ELR (cell line): ENCODE data around the gene ZNF532.
"Not testable (repeated sequence)": the region's sequence is repeated elsewhere in the genome, so short reads cannot be mapped to it uniquely, and the experiment has no call there.

Source experiments
- DNase-seq: peaks from one replicate; pipeline ENCODE4 v3.0.0-alpha.2; 2015; ENCODE audit warnings: low read depth

ZNF532 gene

DNA sequence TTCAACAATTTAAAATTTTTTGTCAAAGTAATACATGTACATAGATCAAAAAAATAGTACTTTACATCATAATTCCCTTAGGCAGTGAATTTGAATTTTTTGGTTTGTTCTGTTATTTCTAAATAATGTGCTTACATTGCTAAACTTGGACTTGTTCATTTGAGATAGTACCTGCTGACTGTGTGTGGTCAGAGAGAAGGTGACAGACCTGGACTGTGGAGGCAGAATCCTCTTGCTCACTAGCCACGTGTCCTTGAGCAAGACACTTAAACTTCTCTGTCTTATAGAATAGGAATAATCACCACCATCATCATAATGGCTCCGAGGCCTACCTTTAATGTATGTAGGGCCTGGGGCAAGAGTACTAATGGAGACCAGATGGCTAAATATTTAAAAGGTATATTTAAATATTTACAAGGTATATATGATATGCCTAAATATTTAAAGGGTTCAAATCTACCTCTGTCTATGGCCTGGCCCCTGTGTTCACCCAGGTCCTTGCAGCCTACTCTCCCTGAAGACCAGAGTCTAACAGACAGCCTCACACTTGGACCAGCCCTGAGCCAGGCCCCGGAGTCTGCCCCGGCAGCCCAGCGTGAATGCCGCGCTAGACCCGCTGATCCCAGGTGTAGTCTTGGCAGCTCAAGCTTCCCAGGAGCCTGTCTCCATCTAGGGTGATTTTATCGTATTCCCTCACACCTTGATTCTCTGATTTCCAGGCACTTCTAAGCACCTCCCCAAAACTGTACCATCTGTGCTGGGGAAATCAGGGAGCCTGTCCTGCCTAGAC, 33.5 kb downstream of the ZNF532 start:
- DNase-seq: no peak

DNA sequence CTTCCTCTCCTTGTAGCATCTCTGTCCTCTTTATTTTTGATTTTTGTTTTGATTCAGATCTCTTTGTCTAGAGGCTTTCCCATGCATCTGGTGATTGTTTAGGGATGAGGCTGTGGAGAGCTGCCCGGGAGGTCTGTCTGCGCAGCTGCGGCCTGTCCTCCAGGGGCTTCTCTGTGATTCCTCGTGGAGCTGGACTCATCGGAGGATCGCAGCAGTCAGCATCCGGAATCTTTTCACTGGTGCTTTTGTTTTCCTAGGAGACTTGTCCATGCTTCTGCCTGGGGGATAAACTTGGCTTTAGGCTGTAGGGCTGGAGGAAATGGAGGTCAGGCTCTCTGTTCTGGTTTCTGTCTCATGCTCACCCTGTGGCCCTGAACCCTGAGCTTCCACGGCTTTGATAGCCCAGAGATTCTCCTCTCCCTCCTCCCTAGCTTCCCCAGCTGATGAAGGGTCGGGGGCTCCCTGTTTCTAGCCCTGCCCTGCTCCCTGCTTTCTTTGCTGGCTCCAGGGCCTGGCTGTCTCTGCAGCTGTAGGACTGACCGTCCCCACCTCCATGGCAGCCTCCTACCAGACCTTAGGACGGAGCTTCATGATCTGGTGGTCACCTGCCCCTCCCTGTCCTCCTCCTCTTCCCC, 35.5 kb downstream of the ZNF532 start:
- DNase-seq: no peak

DNA sequence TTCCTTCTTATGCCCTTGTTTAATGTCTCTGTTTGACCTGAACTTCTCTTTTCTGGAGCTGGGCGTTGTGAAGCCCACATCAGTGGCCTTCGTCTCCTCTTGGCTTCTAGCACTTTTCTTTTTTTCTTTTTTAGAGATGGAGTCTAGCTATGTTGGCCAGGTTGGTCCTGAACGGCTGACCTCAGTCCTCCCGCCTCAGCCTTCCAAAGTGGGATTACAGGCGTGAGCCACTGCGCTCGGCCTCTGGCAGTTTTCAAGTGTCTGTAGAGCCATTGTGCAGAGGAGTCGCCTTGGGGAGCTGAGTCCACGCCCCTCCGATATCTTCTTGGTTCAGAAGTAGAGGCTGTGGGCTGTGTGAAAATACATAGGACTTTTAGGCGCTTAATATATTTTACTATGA, 36.5 kb downstream of the ZNF532 start:
- no peak for DNase-seq

DNA sequence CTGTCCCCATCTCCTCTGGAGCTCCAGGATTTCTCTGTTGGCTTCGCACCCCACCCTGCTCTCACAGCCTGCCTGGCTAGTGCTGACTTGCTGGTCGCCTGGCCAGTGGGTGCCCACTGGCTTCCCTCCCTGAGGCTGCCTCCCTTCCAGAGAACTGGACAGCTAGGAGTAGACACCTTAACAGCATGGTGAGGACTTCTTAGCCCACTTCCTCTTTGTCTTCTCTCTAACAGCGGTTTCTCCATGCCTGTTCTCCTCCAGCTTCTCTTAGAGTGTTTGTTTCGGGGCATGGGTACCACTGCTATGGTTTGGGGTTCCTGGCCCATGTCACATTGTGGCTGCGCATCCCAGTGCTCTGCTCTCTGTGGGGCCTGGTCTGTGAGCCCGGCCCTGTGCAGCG, 37.1 kb downstream of the ZNF532 start:
- DNase-seq: no peak

DNA sequence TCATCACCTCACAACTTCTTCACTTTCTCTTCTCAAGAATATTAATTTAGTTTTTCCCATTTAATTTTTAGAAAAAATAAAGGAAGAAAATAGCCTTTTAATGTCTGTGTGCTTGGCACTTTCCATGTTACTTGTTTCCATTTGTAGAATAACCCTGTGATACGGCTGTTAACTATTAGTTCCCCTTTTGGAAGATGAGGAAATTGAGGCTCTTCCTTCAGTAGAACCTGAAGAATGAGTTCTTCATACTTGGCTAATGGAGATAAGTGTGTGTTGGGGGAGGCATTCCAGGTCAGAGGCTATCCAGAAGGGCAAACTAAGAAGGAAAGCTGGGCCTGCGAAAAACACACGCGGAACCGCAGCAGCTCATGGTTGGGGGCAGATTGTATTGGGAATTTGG, 38.3 kb downstream of the ZNF532 start:
- no peak for DNase-seq

DNA sequence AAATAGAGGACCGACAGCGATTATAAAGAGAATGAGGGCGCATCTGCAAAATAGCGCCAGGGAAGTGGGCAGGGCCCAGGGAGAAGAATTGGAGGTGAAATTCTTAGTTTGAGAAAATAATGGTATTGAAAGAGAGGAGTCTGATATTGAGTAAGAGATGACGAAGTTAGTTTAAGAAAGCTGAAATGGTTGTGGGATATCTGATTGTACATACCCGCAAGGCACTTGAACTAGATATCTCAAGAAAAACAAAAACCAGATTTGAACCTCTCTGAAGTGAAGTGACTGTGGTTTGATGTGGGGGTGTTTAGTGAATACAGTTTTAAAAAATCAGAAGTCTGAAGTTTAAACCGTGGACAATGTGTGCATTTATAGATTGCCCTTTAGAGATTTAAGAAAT, 38.9 kb downstream of the ZNF532 start:
- no peak for DNase-seq

DNA sequence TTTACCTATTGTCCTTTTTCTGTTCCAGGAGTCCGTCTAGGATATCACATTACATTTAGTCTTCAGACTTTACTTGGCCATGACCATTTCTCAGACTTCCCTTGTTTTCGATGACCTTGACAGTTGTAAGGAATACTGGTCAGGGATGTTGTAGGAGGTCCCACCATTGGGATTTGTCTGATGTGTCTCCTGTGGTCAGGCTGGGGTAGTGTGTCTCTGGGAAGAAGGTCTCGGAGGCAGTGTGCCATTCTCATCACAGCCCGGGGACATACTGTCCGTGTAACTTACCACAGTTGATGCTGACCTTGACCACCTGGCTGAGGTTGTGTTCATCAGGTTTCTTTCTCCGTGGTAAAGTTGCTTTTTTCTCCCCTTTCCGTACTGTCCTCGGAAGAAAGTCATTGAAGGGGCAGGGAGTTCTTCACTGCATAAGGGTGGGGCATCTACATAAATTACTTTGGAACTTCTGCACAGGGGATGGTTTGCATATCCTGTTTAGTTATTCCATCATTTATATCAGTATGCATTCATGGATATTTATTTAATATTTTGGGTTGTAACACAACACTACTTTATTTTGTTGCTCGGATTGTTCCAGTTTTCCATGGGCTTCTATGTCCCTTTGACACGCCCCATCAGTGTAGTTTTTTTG, 41.2 kb downstream of the ZNF532 start:
- DNase-seq: no peak

DNA sequence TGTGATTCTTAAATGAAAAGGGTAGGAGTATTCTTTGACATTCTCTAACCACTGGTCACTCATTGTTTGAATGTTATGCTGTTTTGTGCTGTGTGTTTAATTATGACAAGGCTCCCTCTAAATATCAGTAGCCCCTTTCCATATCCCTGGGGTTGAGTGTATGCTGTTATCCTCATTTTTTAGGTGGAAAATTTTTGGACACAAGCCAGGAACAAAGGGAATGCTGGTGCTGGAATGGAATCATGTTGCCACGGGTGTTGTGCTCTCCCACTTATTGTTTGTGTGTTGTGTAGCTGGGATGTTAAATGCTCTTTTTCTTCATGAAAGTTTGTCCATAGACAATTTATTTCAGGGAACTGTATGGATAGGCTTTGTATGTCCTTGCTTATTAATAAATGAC, 43.3 kb downstream of the ZNF532 start:
- DNase-seq: no peak

DNA sequence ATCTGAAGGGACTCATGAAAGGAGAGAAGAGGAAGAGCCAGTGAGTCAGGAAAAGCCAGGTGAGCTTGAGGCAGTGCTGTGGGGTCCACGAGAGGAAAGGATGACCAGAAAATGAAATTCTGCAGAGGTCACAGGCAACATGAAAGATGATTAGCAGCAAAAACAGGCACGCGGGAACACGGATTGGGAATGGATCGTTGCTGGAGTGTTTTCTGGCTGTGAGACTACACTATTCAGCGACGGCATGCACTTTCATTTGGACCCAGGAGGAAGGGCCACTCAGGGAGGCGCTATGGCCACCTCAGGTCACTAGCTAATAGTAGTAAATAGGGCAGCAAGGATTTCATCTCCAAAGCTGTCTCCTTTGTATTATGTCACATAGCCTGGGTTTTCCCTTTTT, 44.8 kb downstream of the ZNF532 start:
- no peak for DNase-seq

DNA sequence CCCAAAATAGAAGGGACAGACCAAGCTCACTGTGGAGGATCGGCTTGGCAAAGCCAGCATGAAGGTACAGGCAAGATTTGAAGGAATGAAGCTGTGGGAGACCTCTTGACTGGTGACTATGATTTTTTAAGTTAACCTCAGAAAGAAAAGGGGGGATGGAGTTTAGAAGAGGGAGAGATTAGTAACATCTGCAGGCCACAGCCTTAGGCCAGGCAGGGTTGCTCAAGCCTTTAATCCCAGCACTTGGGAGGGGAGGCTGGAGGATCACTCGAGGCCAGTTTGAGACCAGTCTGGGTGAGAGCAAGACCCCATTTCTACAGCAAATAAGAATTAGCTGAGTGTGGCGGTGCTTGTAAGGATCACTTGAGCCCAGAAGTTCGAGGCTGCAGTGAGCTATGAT, 46.6 kb downstream of the ZNF532 start:
- DNase-seq: no peak

DNA sequence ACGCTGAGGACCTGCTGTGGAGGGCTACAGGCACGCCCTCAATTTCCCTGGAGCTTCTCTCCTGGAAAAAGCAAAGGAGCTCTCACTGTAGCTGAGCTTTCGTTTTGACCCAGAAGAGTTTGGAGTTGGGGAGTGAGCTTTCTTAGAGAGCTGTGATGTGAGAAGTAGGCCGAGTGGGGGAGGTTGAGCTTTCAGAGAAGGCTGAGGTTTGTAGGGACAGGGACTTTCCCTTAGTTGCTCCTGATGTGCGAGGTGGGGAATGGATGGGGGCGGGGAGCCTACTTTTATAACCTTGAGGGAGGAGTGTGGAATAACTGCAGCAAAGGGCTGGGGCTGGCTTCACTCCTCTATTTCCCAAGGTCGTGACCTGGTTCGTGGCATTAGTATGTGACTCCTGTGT, 47.1 kb downstream of the ZNF532 start:
- DNase-seq: no peak

DNA sequence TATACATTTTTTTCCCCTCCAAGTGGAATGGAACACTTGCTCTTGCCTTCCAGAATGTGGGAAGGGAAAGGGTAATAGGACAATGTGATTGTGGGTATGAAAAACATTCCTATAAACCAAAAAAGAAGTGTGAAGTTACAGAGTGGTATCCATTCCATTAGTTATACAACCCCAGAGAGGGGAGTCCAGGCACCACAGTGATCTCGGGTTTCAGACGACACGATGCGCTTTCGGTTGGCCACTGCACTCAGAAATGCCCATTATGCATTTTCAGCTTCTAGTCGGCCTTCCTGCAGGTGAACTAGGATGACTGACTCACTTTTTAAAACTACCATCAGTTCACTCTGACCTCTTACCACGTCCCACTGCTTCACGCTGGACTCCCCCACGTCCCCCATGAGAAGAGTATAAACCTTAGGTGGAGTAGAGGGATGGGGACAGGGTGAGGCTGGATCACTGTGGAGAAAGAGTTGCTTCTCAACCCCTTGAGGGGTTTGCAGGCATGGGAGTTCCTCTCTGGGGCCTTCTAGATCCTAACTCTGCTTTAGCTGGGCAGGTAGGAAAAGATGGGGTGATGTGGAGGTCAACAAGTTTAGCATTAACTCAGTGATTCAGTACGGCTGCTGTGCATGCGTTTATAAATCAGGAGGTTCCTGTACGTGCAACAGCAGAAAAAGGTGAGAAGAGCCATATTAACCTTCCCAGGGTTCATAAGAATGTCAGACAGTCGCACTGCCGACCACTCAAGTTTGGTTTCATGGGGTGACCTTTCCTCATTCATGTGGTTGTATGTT, 50.5 kb downstream of the ZNF532 start:
- no peak for DNase-seq

DNA sequence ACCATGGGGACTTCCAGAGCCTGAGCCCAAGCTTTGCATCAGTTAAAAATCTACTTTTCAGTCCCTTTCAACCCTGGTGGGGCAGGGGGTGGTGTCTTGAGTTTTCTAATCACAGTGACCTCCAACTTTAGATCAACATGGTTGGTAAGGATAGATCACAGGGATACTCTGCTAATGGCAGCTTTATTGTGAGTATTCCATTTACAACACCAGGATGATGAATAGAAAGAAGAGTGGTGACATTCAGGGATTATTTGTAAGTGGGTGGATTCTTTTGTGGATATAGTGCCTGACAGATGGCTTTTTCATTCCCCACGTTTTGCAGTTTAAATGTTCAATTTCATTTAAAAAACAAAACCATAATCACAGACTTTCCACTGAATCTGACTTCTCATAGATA, 51.3 kb downstream of the ZNF532 start:
- no peak for DNase-seq

DNA sequence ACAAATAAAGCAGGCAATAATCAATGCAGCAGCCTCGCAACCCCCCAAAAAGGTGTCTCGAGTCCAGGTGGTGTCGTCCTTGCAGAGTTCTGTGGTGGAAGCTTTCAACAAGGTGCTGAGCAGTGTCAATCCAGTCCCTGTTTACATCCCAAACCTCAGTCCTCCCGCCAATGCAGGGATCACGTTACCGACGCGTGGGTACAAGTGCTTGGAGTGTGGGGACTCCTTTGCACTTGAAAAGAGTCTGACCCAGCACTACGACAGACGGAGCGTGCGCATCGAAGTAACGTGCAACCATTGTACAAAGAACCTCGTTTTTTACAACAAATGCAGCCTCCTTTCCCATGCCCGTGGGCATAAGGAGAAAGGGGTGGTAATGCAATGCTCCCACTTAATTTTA, 55.3 kb downstream of the ZNF532 start:
- not testable (repeated sequence) for DNase-seq

DNA sequence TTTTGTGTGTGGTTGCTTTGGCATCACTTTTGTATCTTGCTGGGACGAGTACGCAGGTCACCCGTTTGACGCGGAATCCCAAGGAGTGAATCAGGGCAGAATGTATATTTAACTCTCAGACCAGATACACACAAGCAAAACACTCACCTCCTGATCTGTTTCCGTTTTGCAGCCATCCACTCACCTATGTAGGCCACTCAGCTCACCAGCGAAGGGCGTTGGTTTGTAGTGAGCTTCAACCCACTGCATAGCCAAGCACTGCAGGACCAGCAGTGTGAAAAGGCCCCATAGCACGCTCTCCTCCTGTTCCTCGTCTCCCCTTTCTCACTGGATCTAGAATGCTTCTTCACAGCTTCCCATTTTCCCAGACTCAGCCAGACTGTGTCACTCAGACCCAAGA, 58.3 kb downstream of the ZNF532 start:
- no peak for DNase-seq

DNA sequence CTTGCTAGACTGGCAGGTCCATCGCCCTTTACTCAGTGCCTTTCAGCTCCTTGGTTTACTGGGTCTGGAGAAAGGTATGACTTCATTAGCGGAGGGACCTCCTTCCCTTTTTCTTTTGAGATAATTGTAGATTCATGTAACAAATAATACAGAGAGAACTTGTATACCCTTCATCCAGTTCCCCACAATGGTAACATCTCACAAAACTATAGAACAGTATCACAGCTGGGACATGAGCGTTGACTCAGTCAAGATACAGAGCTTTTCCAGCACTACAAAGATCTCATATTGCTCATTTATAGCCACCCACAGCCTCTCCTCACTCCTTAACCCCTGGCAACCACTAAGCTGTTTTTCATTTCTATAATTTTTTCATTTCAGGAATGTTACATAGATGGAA, 59.8 kb downstream of the ZNF532 start:
- no peak for DNase-seq

DNA sequence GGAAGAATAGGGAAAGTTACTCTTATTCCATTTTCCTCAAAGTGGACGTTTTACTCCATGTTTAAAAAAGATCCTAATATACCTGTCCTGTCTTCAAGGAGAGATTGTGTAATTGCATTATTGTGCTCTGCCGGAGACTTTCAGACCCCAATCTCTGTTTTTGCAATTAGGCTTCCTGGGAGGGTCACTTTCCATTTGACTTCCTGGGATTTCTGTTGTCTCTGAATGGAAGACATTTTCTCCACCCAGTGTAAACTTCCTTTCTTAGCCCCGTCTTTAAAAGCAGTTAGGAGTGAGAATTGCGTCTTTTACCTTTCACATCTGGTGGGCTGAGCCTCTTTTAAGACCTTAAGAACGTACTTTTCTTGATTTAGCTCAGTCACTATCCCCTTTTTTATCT, 63.0 kb downstream of the ZNF532 start:
- no peak for DNase-seq

DNA sequence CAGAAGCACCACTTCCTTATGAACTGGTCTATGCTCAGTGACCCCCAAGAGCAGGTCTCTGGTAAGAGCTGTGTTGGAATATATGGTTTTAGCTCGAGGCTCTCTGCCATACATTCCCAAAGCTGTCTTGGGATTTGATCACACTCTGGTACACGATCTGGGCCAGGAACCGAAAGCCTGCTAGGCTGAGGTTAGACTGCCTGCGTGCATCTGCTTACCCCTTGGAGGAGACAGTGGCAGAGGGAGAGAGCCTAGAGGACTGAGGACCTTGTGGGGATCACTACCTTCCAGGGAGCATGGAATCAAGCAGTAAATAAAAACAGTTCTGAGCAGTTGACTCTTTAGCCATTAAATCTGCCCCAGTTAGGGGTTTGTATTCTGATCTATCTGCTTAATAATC, 63.7 kb downstream of the ZNF532 start:
- DNase-seq: no peak

DNA sequence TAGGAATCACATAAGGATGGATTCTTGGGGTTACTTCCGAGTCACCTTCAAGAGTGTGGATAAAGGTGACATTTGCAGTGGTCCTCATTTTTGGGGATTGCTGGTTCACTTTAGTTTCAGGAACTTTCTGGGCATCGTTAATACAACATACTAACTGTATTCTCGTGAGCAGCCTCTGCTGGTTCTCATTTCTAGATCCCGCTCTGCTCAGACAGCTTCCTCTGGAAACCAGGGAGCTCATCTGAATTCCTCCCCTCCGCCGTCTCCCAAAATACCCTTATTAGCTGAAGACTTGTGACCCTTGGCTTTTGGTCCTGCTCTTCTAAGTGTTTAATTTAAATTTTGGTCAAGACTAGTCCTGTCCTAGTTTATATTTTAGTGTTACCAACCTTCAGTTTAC, 64.5 kb downstream of the ZNF532 start:
- DNase-seq: no peak

DNA sequence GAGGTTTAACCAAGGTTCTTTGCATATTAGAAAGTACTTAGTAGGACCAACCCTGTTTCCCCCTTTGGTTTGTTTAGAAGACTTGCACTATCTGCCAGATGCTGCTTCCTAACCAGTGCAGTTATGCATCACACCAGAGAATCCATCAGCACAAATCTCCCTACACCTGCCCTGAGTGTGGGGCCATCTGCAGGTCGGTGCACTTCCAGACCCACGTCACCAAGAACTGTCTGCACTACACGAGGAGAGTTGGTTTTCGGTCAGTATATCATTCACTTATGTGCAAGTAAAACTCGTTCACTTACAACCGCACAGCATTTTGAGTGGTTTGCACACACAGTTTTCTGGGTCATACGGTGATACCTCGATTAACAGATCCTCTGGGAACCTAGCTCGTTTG, 69.7 kb downstream of the ZNF532 start:
- no peak for DNase-seq

DNA sequence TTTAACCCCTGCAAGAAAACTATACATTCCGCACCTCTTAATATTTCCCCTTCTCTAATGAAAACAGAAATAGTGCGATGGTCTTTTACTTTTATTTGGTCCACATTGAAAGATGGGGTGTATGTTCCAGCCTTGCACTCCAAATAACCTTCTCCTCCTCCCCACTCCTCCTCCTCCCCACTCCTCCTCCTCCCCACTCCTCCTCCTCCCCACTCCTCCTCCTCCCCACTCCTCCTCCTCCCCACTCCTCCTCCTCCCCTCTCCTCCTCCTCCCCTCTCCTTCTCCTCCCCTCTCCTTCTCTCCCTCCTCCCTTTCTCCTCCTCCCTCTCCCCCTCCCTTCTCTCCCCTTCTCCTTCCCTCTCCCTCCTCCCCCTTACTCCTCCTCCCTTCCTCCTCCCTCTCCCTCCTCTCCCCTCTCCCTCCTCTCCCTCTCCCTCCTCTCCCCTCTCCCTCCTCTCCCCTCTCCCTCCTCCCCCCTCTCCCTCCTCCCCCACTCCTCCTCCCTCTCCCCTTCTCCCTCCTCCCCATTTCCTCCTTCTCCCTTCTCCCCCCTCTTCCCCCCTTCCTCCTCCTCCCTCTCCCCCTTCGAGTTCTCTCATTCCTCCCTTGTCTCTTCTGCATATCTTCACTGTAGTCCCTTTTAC, 70.4 kb downstream of the ZNF532 start:
- no peak for DNase-seq
